ENCODE results near the gene ATP10A. TPM values are rescaled to one million over a fixed set of nuclear protein-coding genes. Genes with fewer than 3 reads are reported as not detected.

The ATP10A gene
- polyA plus RNA-seq, 1 donor from 2014 or later = not detected

DNA sequence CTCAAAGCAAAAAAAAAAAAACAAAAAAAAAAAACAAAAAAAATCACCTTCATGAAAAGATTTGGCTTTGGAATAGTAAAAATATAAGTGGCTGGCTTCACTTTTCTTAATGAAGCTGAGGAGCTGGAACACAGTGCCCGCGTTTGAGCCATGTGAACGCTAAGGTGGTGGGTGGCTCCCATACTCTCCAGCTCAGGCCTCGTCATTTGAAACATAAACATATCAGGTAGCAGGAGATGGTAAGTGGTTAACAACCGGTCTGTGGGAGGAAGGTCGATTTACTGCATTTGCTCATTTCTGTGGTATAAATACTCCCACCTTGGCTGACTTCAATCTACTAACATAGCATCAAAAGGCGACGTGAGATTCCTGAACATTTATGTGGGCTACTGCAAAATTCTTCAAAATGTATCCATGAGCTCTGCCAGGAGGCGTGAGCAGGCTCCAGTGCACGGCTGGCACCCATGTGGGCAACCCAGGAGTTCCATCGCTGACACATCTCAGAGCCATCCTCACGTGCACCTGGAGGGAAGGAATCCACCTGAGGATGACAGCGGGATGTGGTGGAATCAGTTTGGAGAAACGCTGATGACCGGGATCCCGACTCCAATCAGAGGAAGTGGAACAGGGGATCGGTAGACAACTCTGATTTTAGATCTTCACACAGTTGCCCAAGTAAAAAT lies 157.6 kb downstream of the ATP10A start:
- H3K36me3 ChIP-seq (ENCODE audit: insufficient read depth, low read length) = no peaks in the 10 kb centered on the region

GRCh38 chr15:25703726-25704125 lies 159.4 kb downstream of the ATP10A start:
- H3K79me2 ChIP-seq (replicated peaks; ENCODE audit: insufficient read depth, low read length) = no peaks in the 10 kb centered on the region
- no peaks in the 10 kb centered on the region for H3K9me2 ChIP-seq (ENCODE audit: insufficient read depth, low read length)
- H3K36me3 ChIP-seq (ENCODE audit: insufficient read depth, low read length) = no peaks in the 10 kb centered on the region
- TF ChIP-seq REST (IDR thresholded peaks at IDR 0.05; ENCODE audit: borderline replicate concordance) (no peak), EZH2 (IDR thresholded peaks at IDR 0.05; ENCODE audit: borderline replicate concordance, insufficient read depth, low read length, poor library complexity, severe bottlenecking) (no peak), POLR2AphosphoS5 (IDR thresholded peaks at IDR 0.05) (no peak), MXI1 (conservative IDR thresholded peaks at IDR 0.05; ENCODE audit: poor library complexity, severe bottlenecking) (no peak), SMC3 (conservative IDR thresholded peaks at IDR 0.05; ENCODE audit: poor library complexity) (no peak), CTCF (IDR thresholded peaks at IDR 0.05; ENCODE audit: poor library complexity, severe bottlenecking) (no peak), TAF1 (IDR thresholded peaks at IDR 0.05; ENCODE audit: low read depth) (no peak), EP300 (conservative IDR thresholded peaks at IDR 0.05; ENCODE audit: poor library complexity, severe bottlenecking) (no peak)
- no peaks in the 10 kb centered on the region for H3K27me3 ChIP-seq (ENCODE audit: insufficient read depth, low read depth, low read length)
- no peaks in the 10 kb centered on the region for H4K20me1 ChIP-seq (ENCODE audit: insufficient read depth)
- H3K4me2 ChIP-seq (ENCODE audit: low read length) = no peak overlapping the region
- H2AFZ ChIP-seq (ENCODE audit: low read depth, low read length) = no peak overlapping the region
- no peak overlapping the region for H3K9ac ChIP-seq (ENCODE audit: low read length)
- H3K27ac ChIP-seq (ENCODE audit: low read length) = no peak overlapping the region
- H3F3A ChIP-seq (ENCODE audit: insufficient read depth, low read length, poor library complexity, severe bottlenecking) = no peaks in the 10 kb centered on the region
- H3K4me3 ChIP-seq (ENCODE audit: low read length) = no peak overlapping the region
- H3K9me3 ChIP-seq (ENCODE audit: low read length) = no peaks in the 10 kb centered on the region

More for the DNA sequence above, 157.6 kb downstream of the ATP10A start:
- no peaks in the 10 kb centered on the region for H3K9me2 ChIP-seq (ENCODE audit: insufficient read depth, low read length)
- no peak overlapping the region for H3K4me2 ChIP-seq (ENCODE audit: low read length)
- H3F3A ChIP-seq (ENCODE audit: insufficient read depth, low read length, poor library complexity, severe bottlenecking) = no peaks in the 10 kb centered on the region
- H3K79me2 ChIP-seq (replicated peaks; ENCODE audit: insufficient read depth, low read length) = no peaks in the 10 kb centered on the region
- H3K27ac ChIP-seq (ENCODE audit: low read length) = no peak overlapping the region
- H3K9me3 ChIP-seq (ENCODE audit: low read length) = no peaks in the 10 kb centered on the region
- no peaks in the 10 kb centered on the region for H3K27me3 ChIP-seq (ENCODE audit: insufficient read depth, low read depth, low read length)
- no peak overlapping the region for H2AFZ ChIP-seq (ENCODE audit: low read depth, low read length)
- TF ChIP-seq EP300 (conservative IDR thresholded peaks at IDR 0.05; ENCODE audit: poor library complexity, severe bottlenecking) (no peak), MXI1 (conservative IDR thresholded peaks at IDR 0.05; ENCODE audit: poor library complexity, severe bottlenecking) (no peak), EZH2 (IDR thresholded peaks at IDR 0.05; ENCODE audit: borderline replicate concordance, insufficient read depth, low read length, poor library complexity, severe bottlenecking) (no peak)
- H3K4me3 ChIP-seq (ENCODE audit: low read length) = no peak overlapping the region
- H3K9ac ChIP-seq (ENCODE audit: low read length) = no peak overlapping the region
- H4K20me1 ChIP-seq (ENCODE audit: insufficient read depth) = no peaks in the 10 kb centered on the region

Measured in neural cell (in vitro differentiated cells).